GM12878 (cell line): Measurements from ENCODE around the gene TRAF3IP3.

ENCODE experiments used
- CHD4 ChIP-seq: fragments of 200-600 bp; sonication (generic); IDR thresholded peaks from 2 replicates; pipeline ENCODE4 v1.6.1; 2016; ENCODE audit warnings: mild to moderate bottlenecking
- CTCF ChIP-seq, 3 experiments: IDR thresholded peaks in 2 of 3; conservative IDR thresholded peaks in 1 of 3; 2 replicates each; pipeline ENCODE4 v1.5.1; 2011; ENCODE audit warnings: low read depth in 3 of 3, low read length in 3 of 3, mild to moderate bottlenecking in 3 of 3, control low read depth in 2 of 3, moderate library complexity in 2 of 3, inconsistent platforms in 1 of 3, mixed read lengths in 1 of 3; ENCODE audit not compliant: control insufficient read depth in 2 of 3, insufficient read depth in 1 of 3; ENCODE audit errors: extremely low read depth in 1 of 3
- EGR1 ChIP-seq, 2 experiments: IDR thresholded peaks; 1 replicate in 1 of 2; 2 replicates in 1 of 2; pipeline ENCODE4 v1.6.1; 2011 to 2012; ENCODE audit warnings: low read depth in 2 of 2, low read length in 2 of 2, borderline replicate concordance in 1 of 2, mild to moderate bottlenecking in 1 of 2, moderate library complexity in 1 of 2
- EP300 ChIP-seq, 2 experiments: fragments of 150-350 bp in 1 of 2; IDR thresholded peaks; 2 replicates each; pipeline ENCODE4 v1.6.1; 2011 to 2012; ENCODE audit warnings: low read depth in 2 of 2, low read length in 2 of 2, borderline replicate concordance in 1 of 2, improper control_type of control experiment in 1 of 2, inconsistent platforms in 1 of 2; ENCODE audit not compliant: control insufficient read depth in 1 of 2
- NFIC ChIP-seq: IDR thresholded peaks from 2 replicates; pipeline ENCODE4 v1.6.1; 2012; ENCODE audit warnings: low read depth, mild to moderate bottlenecking, inconsistent platforms, low read length, moderate library complexity

DNA sequence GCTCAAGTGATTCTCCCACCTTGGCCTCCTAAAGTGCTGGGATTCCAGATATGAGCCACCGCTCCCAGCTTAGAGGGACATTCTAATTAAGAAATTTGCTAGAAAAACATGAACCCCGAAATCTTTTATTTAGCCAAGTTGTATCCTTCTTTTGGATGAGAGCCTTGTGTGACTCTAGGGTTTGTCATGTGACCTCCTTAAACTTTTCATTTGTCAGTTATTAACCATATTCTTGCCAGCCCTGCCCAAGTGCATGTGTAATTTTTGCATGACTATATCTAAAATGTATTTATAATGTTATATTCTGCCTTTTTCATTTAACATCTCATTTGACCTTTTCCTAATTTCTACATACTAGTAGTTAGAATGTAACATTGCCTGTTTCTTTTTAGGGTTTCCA, 73.9 kb downstream of the TRAF3IP3 start:
- TF ChIP-seq CTCF (IDR thresholded peaks at IDR 0.05 in 2 of 3, conservative IDR thresholded peaks at IDR 0.05 in 1 of 3; ENCODE audit: control insufficient read depth in 2 of 3, extremely low read depth in 1 of 3, insufficient read depth in 1 of 3, low read depth in 3 of 3, low read length in 3 of 3) = no peak
- no peak for TF ChIP-seq EGR1 (IDR thresholded peaks at IDR 0.05; ENCODE audit: borderline replicate concordance in 1 of 2, low read depth in 2 of 2, low read length in 2 of 2)
- no peak for TF ChIP-seq NFIC
- TF ChIP-seq CHD4 = no peak
- TF ChIP-seq EP300 (IDR thresholded peaks at IDR 0.05; ENCODE audit: borderline replicate concordance in 1 of 2, control insufficient read depth in 1 of 2, low read depth in 2 of 2, low read length in 2 of 2) = no peak
